Dedifferentiated amniotic fluid mesenchymal stem cell (primary cell): ENCODE results near the gene PLPPR1.
"Not testable (repeated sequence)": the region's sequence is repeated elsewhere in the genome, so short reads cannot be mapped to it uniquely, and the experiment has no call there.

ENCODE experiments used
- DNase-seq: peaks from one replicate; pipeline ENCODE4 v3.0.0-alpha.2; 2016; ENCODE audit errors: extremely low spot score

Gene PLPPR1

DNA sequence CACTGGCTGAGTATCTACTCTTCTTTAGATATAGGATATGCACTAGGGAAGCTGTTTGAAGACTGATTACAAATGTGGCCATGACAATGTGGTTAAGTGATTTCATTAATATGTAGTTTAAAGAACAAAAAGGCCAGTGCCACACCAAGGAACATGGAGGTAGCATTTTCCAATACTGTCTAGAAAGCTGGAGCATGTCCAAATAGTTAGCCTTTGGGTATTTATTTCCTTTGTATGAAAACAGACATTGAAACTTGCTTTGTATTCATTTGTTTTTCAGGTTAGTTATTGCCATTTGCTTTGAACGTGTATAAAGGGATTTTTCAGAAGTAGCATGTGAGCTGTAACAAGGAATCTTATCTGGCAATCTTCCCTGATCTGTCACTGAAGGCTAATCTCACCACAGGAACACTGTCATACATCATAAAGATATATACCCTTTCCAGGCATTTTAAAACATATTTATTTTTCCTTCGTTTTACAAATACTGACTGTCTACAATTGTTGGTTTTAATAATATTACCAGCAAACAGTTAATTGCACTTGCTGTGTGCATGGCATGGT is 93.4 kb downstream of the PLPPR1 start:
- no peak for DNase-seq

DNA sequence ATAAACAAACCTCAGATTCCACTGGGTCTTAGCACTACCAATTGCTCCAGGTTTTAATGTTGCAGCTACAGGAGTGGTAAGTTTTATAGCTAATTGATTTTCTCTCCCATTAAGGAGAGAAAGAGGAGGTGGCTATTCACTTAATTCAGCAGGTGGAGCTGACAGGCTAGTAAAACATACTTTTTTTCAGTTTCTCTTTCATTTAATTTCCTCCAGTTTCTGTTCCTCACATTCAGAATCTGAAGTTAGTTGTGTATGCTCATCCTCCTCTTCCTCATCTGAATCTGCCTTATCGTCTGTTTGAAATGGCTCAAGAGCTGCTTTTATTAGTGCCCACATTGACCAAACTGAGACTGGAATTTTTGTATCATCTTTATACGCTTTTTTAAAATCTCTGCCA is 98.0 kb downstream of the PLPPR1 start:
- no peak for DNase-seq

DNA sequence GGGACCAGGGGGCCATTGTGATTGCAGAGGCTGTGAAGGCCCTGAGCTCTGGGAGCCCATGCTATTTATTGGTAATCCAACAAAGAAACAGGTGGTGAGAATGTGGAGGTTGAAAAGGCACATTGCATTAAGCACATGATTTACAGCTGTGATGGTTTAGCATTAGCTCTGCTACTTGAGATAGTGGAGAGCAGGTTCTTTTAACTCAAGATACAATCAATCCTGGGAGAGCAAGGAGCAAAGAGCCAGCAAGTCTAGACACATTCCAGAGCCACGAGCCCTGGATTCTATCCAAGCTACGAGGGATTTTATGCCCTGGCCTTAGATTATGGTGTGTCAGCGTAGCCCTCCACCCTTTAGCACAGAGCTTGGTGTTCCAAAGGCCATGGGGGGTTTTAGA is 98.8 kb downstream of the PLPPR1 start:
- DNase-seq: not testable (repeated sequence)

DNA sequence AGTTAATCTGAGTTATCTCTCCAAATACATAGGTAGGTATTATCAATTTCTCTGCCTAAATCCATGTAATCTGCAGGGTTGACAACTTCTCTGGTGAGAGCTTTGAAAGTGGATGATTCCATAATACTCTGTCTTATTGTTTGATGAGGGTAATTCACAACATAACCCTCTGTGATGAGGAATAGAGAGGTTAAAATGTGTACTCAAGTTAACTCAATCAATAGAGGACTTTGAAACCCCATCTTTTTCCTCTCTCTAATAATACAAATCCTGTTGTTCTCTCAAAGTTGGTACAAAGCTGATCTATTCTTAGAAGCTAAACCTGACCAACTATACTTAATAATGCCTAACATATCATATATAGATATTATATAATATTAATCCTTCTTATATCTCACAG is 100.1 kb downstream of the PLPPR1 start:
- DNase-seq: no peak

DNA sequence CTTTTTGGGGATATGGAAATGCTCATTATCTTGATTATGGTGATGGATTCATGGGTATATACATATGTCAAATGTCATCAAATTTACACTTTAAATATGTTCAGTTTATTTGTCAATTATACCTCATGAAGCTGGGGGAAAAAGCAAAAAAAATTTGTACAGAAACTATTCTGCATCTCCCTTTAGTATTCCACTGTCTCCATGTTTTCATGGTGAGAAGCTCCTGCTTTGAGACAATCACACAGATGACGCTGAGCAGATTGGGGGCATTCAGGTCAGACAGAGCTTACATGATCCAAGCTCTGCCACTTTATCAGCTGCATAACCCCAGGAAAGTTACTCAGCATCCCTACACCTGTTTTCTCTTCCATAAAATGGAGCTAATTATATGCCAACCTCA is 101.5 kb downstream of the PLPPR1 start:
- no peak for DNase-seq

DNA sequence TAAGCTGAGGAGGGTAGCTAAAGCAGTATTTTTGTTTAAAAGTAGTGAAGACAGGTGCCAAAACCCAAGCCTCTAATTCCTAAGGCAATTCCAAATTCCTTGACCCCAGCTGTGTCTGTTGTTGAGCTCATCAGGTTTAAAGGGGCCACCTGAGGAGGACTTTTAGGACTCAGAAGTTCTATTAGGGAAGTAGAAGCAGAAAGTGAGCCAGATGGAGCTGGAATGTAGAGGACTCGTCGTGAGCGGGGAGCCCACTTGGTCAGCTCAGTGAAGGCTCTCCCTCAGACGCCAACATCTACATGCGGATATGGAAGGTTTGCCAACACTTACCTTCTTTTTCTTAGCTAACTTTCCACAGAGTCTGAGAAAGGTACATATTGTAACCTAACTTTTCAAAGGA is 102.8 kb downstream of the PLPPR1 start:
- no peak for DNase-seq

DNA sequence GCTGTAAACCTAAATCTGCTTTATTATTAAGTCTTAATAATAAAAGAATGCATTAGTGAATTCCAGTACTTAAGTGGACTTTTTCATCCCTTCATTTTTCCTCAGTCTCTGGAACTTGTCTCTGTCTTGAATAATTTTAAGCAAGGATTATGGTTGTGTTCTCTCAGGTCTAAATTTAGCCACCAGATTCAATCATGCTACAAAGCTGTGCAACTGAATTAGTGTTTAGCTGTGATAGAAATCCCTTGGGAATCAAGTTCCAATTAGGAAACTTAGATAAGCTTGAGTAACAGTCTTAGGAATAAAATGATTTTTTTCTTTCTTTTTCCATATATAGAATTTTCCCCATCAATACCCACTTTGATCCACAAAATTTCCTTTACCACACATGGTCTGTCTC is 104.3 kb downstream of the PLPPR1 start:
- DNase-seq: no peak

DNA sequence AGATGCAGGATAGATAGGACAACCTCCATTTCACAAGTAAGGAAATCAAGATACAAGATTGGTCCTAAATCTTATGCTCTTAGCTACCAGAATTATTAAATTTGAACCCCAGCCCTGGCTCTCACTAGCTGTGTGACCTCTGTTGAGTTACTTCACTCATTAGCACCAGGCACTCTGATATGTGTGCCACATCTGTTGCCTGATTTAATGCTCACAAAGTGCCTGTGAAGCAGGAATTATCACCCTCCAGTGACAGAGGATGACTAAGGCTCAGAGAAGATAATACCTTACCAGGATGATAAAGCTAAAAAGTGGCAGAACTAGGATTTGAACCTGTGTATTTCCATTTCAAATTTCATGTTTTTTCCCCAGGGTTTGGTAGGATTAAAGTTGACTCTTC is 110.0 kb downstream of the PLPPR1 start:
- no peak for DNase-seq

DNA sequence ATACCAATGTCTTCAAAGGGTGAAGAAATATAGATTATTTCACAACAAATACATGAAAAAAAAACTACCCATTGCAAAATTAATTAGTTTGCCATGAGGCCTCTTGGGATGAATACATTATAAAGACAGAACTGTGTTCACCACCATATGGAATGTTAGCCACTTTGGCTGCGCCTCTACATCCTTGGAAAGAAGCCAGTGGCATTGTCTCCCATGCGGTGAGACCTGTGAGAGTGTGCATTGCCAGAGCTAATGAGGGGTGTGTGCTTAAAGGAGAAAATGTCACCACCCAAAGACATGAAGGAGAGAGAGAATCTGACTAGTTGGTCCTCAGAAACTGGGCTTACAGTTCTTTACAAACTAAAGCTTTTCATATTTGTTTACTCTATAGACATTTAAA is 110.6 kb downstream of the PLPPR1 start:
- no peak for DNase-seq

DNA sequence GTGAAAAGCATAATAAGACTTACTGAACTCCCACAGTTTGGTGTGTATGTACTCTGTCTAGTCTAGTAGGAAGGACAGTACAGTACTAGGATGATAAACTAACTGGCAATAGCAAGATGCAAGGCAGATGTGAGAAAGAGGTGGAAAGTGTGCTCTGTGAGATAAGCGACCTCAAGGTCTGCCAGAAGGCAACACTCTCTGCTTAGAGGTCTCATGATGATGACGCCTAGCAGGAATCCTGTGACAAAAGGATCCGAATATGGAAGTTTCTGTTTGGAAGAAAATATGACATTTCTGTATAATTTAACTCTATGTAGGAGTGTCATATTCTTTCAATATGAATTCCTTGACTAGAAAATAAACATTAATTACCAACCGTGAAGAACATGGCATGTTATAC is 112.2 kb downstream of the PLPPR1 start:
- DNase-seq: no peak

DNA sequence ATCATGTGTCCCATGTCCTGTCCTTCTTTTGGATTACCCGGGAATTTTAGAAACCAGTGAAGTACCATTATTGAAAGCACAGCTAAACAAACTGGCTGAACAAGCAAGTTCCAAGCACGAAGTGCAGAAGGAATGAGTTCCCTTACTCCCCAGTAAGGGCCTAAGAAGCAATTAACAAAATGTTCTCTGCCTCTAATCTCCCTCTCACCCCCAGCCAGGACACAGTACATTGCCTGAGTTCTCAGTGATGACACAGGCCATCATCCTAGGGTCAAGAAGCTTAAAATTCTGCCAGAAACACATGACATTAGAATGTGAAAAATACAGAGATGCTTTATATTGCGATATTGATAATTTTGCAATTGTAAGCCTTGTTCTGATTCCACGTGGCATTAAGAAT is 118.0 kb downstream of the PLPPR1 start:
- no peak for DNase-seq

DNA sequence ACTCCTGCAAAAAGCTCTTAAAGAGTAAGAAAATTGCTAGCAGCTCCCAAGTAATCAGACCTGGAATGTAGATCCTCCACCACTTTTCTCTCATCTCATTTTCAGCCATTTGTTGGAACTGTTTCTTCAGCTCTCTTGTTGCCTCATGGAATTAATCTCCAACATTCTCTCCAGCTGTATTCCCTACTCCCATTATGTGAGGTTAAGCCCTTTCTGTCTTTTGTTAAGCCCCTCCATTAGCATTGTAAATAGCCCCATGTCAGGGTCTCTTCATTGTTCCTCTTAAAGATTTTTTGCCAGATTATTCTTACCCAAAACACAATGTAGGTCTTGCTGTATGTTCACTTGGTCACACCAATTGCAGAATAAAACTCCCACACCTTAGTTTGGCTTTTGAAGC is 119.8 kb downstream of the PLPPR1 start:
- no peak for DNase-seq

DNA sequence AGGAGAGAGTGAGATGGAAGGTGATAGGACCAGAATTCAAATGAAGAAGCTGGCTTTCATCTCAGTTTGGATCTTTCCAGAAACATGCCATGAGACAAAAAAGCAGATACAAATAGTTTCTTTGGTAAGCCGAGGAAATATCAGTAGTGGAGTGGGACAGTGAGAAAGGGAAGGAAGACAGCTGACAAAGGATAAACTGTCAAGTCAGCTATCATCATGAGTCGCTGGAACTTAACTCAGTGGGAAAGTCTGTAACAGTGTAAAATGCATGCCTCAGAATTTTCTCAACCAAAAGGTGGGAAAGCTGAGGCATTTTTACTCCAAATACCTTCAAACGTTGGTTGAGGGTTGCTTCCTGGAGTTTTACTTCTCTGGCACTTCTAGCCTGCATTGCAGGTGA is 129.8 kb downstream of the PLPPR1 start:
- no peak for DNase-seq

DNA sequence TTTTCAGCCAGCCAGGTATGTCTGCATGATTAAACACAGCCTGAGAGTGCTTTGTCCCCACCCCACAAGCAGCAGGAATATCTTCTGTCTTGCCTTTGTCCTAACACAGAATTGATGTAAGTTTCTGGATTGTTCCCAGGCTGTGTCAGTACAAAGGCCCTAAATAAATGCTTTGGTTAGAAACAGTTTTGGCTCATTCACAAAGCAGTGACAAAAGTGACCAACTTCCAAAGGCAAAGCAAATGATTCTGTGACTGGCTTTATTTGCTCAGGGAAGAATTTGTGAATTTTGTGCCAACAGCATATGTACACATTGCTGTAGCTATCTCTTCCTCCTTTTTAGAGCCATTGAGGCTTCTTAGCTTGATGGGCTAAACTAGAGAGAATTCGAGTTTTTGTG is 133.7 kb downstream of the PLPPR1 start:
- no peak for DNase-seq

DNA sequence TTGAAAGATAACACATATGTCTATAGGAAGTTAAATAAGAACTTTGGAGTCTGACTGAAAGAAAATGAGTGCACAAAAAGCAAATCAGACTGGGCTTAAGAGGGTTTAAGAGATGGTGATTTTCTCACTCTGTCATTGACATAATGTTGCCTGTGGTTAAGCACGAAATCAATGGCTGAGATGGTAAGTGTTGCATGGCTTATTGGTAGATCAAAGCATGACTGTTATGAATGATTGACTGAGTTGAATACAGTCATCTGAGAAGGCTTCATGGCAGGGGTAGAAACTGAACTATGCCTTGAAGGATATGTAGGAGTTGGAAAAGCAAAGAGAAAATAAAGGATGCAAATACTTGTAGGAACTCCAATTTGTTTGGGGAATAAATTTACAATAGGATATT is 136.6 kb downstream of the PLPPR1 start:
- DNase-seq: no peak

DNA sequence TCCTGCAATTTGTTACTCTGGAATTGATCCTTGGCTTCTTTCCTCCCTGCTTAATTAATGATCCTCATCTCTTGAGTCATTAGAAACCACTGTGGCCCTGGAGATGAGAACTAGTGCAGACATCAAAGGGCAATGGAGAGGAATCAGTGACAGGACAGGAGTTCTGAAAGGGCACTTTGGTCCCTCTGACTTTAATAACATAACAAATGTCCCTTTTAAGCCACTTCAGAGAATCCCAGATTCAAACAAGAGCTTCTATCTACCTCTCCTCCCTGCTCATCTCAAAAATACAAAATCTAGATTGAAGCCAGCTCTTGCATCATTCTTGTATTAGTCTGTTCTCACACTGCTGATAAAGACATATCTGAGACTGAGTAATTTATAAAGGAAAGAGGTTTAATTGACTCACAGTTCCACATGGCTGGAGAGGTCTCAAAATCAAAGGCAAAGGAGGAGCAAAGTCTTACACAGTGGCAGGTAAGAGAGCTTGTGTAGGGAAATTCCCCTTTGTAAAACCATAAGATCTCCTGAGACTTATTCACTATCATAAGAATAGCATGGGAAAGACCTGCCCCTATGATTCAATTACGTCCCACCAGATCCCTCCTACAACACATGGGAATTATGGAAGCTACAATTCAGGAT is 139.1 kb downstream of the PLPPR1 start:
- no peak for DNase-seq

DNA sequence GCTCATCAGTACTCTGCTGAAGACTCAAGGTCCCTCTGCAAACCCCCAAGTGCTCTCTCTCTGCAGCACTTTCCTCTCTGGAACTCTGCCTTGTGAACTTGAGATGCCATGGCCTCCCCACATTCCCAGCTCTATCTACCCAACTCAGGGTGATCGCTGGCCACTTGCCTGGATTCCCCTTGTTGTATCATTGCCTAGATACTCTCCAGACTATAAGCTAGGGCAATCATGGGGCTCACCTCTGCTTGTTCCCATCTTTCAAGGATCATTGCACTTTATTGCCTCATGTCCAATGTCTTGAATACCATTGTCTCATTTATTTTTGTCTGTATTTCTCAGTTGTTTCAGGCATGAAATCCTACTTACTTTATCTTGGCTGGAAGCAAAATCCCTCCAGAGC is 144.1 kb downstream of the PLPPR1 start:
- no peak for DNase-seq

DNA sequence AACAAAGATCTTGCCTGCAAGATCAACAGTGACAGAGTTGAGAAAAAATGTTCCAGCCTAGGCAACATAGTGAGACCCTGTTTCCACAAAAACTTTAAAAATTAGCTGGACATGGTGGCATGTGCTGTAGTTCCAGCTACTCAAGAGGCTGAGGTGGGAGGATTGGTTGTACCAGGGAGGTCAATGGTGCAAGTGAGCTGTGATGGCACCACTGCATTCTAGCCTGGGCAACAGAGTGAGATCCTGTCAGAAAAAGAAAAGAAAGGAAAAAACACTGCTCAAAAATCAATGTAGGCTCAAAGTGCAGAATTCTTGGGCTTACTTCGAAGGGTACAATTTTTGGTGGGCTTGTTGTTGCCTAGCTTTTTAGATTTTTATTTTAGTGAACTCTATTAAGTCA is 145.4 kb downstream of the PLPPR1 start:
- no peak for DNase-seq

DNA sequence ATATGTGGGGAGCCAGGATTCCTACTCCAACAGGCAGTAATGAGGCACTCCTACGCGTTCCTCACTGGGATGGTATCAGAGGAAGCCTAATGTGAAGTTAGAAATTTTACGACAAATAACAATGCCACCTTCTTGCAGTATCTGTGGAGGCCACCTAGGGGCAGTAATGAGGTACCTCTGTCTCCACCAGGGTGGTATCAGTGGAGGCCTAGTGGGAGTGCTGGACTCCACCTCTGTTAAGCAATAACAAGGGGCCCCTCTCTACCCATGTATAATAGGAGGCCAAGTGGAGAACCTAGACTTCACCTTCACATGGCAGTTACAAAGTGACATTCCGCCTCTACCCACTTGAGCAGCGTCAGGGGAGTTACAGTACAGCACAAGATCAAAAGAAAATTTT is 147.9 kb downstream of the PLPPR1 start:
- no peak for DNase-seq

DNA sequence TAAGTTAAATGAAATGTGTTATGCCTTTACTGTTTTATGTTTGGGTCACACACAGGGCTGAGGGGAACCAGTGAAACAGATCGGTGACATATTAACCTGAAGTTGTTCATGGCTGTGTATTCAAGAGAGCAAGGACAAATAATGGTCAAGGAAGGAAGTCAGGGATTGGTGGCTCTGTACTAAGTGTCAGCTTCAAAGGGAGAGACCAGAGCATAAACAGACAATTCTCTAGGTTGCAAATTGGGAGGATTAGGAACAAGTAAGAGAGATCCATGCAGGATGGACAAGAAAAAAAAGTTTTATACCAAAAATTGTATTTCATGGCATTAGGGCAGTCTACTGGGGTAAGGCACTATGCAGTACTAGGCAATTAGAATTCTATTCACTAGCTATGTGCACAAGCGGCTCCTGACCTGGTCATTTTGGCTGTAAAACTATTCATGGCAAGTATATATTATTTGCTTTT is 156.3 kb downstream of the PLPPR1 start:
- DNase-seq: no peak

DNA sequence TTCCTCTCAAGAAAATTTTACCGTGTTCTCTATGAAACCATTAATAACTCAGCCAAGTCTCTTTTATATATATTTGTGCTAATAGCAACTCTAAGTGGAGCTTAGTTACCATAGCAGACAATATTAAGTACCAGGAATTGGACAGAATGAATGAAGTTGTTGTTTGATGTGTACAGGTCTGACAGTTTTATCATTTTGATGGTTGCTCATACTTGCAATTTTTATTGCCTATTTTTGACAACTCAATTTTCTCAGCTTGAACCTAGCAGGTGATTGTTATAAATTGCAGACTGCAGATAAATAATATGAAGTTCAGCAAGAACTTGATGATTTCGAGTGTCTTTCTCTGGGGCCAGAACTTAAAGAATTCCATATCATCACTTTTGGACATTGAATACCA is 163.2 kb downstream of the PLPPR1 start:
- DNase-seq: no peak

DNA sequence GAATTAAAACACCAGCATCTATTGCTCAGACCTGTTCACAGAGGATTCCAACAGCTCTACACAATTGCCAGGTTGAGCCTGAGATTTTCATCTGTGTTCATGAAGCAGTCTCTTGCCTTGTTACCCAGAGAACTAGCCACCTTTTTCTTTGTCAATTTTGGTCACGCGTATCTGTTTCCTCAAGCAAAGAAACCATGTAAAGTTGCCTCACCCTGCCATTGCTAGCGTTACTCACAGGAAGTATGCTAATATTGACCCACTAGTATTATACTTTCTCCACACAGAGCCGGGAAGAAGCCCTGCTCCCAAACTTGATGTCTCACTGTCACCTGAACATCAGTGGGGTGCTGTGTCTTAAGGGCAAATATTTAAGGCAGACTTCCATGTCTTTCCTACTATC is 168.5 kb downstream of the PLPPR1 start:
- no peak for DNase-seq

DNA sequence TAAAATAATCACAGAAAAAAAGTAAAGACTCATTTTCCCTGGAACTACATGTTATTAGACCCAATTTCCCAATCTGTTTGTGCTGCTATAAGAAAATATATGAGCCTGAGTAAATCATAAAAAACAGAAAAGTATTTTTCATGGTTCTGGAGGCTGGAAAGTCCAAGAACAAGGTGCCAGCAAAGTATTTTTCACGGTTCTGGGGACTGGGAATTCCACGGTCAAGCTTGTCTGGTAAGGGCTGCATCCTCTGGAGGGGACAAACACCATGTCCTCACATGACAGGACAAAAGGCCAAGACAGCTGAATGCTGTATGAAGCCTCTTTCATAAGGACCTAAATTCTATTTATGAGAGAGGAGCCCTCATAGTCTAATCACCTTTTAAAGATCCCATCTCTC is 172.3 kb downstream of the PLPPR1 start:
- no peak for DNase-seq

DNA sequence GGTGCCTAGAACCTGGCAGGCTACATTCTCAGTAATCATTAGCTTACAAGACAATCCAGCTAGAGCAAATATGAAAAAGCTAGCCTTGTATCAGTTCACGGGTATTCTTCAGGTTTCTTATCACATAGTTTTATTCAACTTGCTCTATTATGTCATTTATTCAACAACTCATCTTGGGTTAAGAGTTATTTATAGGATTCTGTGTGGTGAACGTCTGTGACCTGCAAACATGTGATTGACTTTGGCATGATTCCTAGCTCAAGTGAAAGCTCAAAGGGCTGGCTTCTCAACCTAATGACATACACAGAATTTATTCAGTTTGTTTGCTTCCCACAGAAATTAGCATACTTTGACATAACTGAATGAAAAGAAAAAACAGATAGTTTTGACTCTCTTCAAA is 173.1 kb downstream of the PLPPR1 start:
- DNase-seq: no peak
